Upper lobe of left lung (tissue), 4 donors: ENCODE results near the gene XYLT1.

Source experiments
- EP300 ChIP-seq, 4 donors: sonication (generic); formaldehyde crosslinking; IDR thresholded peaks; one replicate each; pipeline ENCODE4 v1.5.1; 2017; ENCODE audit warnings: antibody characterized with exemption in 4 of 4, control low read depth in 2 of 4
- TF ChIP-seq, protein P1 (sequence below), 6 experiments: fragments of 450-650 bp in 4 of 6; fragments of 200-600 bp in 2 of 6; sonication (generic) in 2 of 6; IDR thresholded peaks; one replicate each; pipeline ENCODE4 v1.5.1; 2016 to 2019; ENCODE audit warnings: antibody characterized with exemption in 6 of 6

GRCh38 chr16:17340804-17341203 lies 130.0 kb downstream of the XYLT1 start:
- no peak for TF ChIP-seq EP300 (IDR thresholded peaks at IDR 0.05)
- TF ChIP-seq, protein P1, sequence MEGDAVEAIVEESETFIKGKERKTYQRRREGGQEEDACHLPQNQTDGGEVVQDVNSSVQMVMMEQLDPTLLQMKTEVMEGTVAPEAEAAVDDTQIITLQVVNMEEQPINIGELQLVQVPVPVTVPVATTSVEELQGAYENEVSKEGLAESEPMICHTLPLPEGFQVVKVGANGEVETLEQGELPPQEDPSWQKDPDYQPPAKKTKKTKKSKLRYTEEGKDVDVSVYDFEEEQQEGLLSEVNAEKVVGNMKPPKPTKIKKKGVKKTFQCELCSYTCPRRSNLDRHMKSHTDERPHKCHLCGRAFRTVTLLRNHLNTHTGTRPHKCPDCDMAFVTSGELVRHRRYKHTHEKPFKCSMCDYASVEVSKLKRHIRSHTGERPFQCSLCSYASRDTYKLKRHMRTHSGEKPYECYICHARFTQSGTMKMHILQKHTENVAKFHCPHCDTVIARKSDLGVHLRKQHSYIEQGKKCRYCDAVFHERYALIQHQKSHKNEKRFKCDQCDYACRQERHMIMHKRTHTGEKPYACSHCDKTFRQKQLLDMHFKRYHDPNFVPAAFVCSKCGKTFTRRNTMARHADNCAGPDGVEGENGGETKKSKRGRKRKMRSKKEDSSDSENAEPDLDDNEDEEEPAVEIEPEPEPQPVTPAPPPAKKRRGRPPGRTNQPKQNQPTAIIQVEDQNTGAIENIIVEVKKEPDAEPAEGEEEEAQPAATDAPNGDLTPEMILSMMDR (IDR thresholded peaks at IDR 0.05): no peak
